ENCODE data around the gene GHRH. TPM values are rescaled to one million over a fixed set of nuclear protein-coding genes. Genes with fewer than 3 reads are reported as not detected.

The GHRH gene
- total and polyA plus RNA-seq, 2 donors (not counting 1 experiment from before 2014, with no cell fraction given): not detected

DNA sequence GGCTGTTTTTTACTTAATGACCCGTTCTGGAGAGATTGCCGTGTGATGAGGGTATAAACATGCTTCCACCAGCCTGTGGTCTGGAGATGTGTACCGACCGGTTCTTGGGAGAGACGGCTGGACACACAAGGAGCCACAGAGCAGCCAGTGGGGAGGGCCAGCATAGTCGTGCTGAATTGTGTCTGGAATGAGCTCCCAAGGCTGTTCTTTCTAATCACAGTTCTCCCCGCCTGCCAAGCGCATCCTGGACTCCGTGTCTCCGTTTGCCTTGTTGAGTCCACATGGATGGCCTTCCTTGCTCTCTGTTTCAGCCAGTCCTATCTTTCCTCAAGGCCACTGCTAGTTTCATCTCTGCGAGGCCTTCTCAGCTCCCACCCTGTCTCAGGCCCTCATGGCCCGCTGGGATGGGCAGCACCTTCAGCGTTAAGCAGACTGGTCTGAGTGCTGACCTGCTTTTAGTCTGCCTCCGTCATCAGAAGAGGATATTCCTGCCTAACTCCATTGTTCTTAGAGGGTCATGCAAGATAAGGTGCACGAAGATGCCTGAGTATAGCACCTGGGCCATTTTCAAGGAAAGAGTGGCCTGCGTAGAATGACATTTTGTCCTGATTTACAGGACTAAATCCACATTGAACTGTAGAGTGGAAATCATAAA, 48.4 kb upstream of the GHRH start:
- peaks cover 33% of the 10 kb centered on the region for H3K4me1 Mint-ChIP-seq
- ATAC-seq (ENCODE audit: low read depth) (no peak), DNase-seq (no peak)
- Histone ChIP-seq H3K4me3 (ENCODE audit: control extremely low read depth in 1 of 5, extremely low read depth in 1 of 5, insufficient read depth in 1 of 5, low read depth in 2 of 5, low read length in 4 of 5) (no peak overlapping the region), H3K36me3 (replicated peaks in 1 of 2; ENCODE audit: control extremely low read depth in 1 of 2, control insufficient read depth in 1 of 2, extremely low read depth in 1 of 2, insufficient read depth in 2 of 2, low read length in 1 of 2) (peaks cover 0 to 51% of the 10 kb centered on the region in 2 experiments), H3K4me2 (replicated peaks; ENCODE audit: low read depth, low read length, poor library complexity, severe bottlenecking) (no peak overlapping the region), H3K9ac (ENCODE audit: low read length) (no peak overlapping the region), H2AFZ (ENCODE audit: insufficient read depth, low read depth, low read length, poor library complexity, severe bottlenecking) (no peak overlapping the region), H3K4me1 (ENCODE audit: control insufficient read depth in 2 of 2, insufficient read depth in 2 of 2, low read length in 2 of 2) (peaks cover 14 to 15% of the 10 kb centered on the region in 2 donors), H3K79me2 (ENCODE audit: control insufficient read depth, insufficient read depth, low read length) (peaks cover 56% of the 10 kb centered on the region), H3K27me3 (replicated peaks in 1 of 4; ENCODE audit: control extremely low read depth in 1 of 4, control insufficient read depth in 3 of 4, insufficient read depth in 4 of 4, low read length in 3 of 4) (no peaks in the 10 kb centered on the region), H4K20me1 (ENCODE audit: control insufficient read depth, insufficient read depth, low read length, poor library complexity, severe bottlenecking) (peaks cover 9% of the 10 kb centered on the region), H3K27ac (ENCODE audit: low read length in 2 of 2) (no peak overlapping the region), H3K9me3 (ENCODE audit: control extremely low read depth in 1 of 3, control insufficient read depth in 2 of 3, insufficient read depth in 1 of 3, low read length in 2 of 3) (no peaks in the 10 kb centered on the region)
- TF ChIP-seq, protein P1, sequence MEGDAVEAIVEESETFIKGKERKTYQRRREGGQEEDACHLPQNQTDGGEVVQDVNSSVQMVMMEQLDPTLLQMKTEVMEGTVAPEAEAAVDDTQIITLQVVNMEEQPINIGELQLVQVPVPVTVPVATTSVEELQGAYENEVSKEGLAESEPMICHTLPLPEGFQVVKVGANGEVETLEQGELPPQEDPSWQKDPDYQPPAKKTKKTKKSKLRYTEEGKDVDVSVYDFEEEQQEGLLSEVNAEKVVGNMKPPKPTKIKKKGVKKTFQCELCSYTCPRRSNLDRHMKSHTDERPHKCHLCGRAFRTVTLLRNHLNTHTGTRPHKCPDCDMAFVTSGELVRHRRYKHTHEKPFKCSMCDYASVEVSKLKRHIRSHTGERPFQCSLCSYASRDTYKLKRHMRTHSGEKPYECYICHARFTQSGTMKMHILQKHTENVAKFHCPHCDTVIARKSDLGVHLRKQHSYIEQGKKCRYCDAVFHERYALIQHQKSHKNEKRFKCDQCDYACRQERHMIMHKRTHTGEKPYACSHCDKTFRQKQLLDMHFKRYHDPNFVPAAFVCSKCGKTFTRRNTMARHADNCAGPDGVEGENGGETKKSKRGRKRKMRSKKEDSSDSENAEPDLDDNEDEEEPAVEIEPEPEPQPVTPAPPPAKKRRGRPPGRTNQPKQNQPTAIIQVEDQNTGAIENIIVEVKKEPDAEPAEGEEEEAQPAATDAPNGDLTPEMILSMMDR (IDR thresholded peaks at IDR 0.05): no peak
- TF ChIP-seq EZH2 (IDR thresholded peaks at IDR 0.05; ENCODE audit: borderline replicate concordance, insufficient read depth, low read depth, low read length, poor library complexity, severe bottlenecking): no peak
- no peaks in the 10 kb centered on the region for H3K27me3 Mint-ChIP-seq
- H3K27ac Mint-ChIP-seq: no peak overlapping the region
- 96% methylated on average over 16 of the region's 16 CpGs for WGBS (ENCODE audit: insufficient coverage)
- POLR2A ChIA-PET: no interaction called here
- CTCF ChIA-PET: interaction anchor here (0.8 kb wide), 2 partner anchors 40 to 55 kb away, joined by 3 read pairs; no protein-coding TSS in a partner anchor
- no peak overlapping the region for H3K4me3 Mint-ChIP-seq
- no peaks in the 10 kb centered on the region for H3K9me3 Mint-ChIP-seq (ENCODE audit: insufficient read depth)
- intact Hi-C loops (cut with micrococcal nuclease): no loop called here

DNA sequence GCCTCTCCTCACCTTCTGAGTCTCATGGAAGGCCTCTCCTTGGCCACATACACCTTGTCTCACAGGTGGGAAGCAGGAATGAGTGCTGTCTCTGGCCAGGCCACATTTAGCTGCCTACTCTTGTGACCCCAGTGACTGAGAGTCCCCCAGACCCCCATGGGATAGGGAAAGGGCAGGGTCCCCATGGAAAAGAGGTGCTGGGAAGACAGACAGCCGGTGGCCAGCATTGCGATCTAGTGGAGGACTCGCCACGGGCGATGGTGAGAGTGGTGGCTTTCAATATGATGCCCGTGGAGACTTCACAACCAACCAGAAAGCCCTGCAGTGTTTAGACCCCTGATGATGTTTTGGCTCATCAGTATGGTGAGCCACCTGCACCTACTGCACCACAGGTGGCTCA, 47.7 kb upstream of the GHRH start:
- Histone ChIP-seq H4K20me1 (ENCODE audit: control insufficient read depth, insufficient read depth, low read length, poor library complexity, severe bottlenecking) (peaks cover 9% of the 10 kb centered on the region), H3K27me3 (replicated peaks in 1 of 4; ENCODE audit: control extremely low read depth in 1 of 4, control insufficient read depth in 3 of 4, insufficient read depth in 4 of 4, low read length in 3 of 4) (no peaks in the 10 kb centered on the region), H3K4me1 (ENCODE audit: control insufficient read depth in 2 of 2, insufficient read depth in 2 of 2, low read length in 2 of 2) (peaks cover 6 to 8% of the 10 kb centered on the region in 2 donors), H3K9me3 (ENCODE audit: control extremely low read depth in 1 of 3, control insufficient read depth in 2 of 3, insufficient read depth in 1 of 3, low read length in 2 of 3) (no peaks in the 10 kb centered on the region), H3K4me2 (replicated peaks; ENCODE audit: low read depth, low read length, poor library complexity, severe bottlenecking) (no peak overlapping the region), H3K27ac (ENCODE audit: low read length in 2 of 2) (no peak overlapping the region), H3K79me2 (ENCODE audit: control insufficient read depth, insufficient read depth, low read length) (peaks cover 64% of the 10 kb centered on the region), H3K9ac (ENCODE audit: low read length) (no peak overlapping the region), H2AFZ (ENCODE audit: insufficient read depth, low read depth, low read length, poor library complexity, severe bottlenecking) (no peak overlapping the region), H3K36me3 (replicated peaks in 1 of 2; ENCODE audit: control extremely low read depth in 1 of 2, control insufficient read depth in 1 of 2, extremely low read depth in 1 of 2, insufficient read depth in 2 of 2, low read length in 1 of 2) (peaks cover 0 to 54% of the 10 kb centered on the region in 2 experiments), H3K4me3 (ENCODE audit: control extremely low read depth in 1 of 5, extremely low read depth in 1 of 5, insufficient read depth in 1 of 5, low read depth in 2 of 5, low read length in 4 of 5) (no peak overlapping the region)
- POLR2A ChIA-PET: no interaction called here
- Mint-ChIP-seq H3K4me1 (peaks cover 25% of the 10 kb centered on the region), H3K4me3 (no peak overlapping the region), H3K27me3 (no peaks in the 10 kb centered on the region), H3K27ac (no peak overlapping the region), H3K9me3 (ENCODE audit: insufficient read depth) (no peaks in the 10 kb centered on the region)
- 97% methylated on average over 6 of the region's 6 CpGs for WGBS (ENCODE audit: insufficient coverage)
- no peak for ATAC-seq (ENCODE audit: low read depth)
- DNase-seq: no peak
- intact Hi-C loops (cut with micrococcal nuclease): no loop called here
- TF ChIP-seq EZH2 (IDR thresholded peaks at IDR 0.05; ENCODE audit: borderline replicate concordance, insufficient read depth, low read depth, low read length, poor library complexity, severe bottlenecking): no peak
- TF ChIP-seq, protein P1 (IDR thresholded peaks at IDR 0.05): no peak
- CTCF ChIA-PET: no interaction called here
